RWPE2 (cell line): ENCODE measurements around the gene SCGN.

Experiments
- ATAC-seq: fragments of 200-7000 bp; cut with Tn5 transposase; 3 replicates; pipeline ENCODE4 v1.9.1; 2021; ENCODE audit warnings: low read depth
- DNase-seq: peaks from one replicate; pipeline ENCODE4 v3.0.0-alpha.2; 2020; ENCODE audit warnings: low spot score
- H3K27ac ChIP-seq: fragments of 450-650 bp; 2 replicates; pipeline ENCODE4 v1.5.1; 2017; ENCODE audit warnings: mild to moderate bottlenecking; ENCODE audit not compliant: poor library complexity, severe bottlenecking
- H3K27me3 ChIP-seq: fragments of 250-450 bp; sonication (Bioruptor Pico); 2 replicates; pipeline ENCODE4 v1.5.1; 2021; ENCODE audit warnings: mild to moderate bottlenecking, moderate library complexity; ENCODE audit not compliant: insufficient read depth, poor library complexity, severe bottlenecking
- H3K36me3 ChIP-seq: fragments of 250-450 bp; sonication (Bioruptor Pico); 2 replicates; pipeline ENCODE4 v1.5.1; 2020; ENCODE audit warnings: low read depth, mild to moderate bottlenecking, moderate library complexity
- H3K4me1 ChIP-seq: fragments of 250-450 bp; sonication (Bioruptor Pico); 2 replicates; pipeline ENCODE4 v1.5.1; 2021; ENCODE audit warnings: mild to moderate bottlenecking, moderate library complexity; ENCODE audit not compliant: insufficient read depth, poor library complexity, severe bottlenecking
- H3K4me3 ChIP-seq: fragments of 250-450 bp; sonication (Bioruptor Pico); 2 replicates; pipeline ENCODE4 v1.5.1; 2021; ENCODE audit warnings: mild to moderate bottlenecking, moderate library complexity; ENCODE audit not compliant: severe bottlenecking
- H3K9me3 ChIP-seq: fragments of 250-450 bp; sonication (Bioruptor Pico); 2 replicates; pipeline ENCODE4 v1.5.1; 2021; ENCODE audit warnings: mild to moderate bottlenecking, moderate library complexity; ENCODE audit not compliant: severe bottlenecking
- TF ChIP-seq, protein P1 (sequence below): fragments of 450-650 bp; IDR thresholded peaks from one replicate; pipeline ENCODE4 v1.5.1; 2017; ENCODE audit warnings: mild to moderate bottlenecking, moderate library complexity; ENCODE audit not compliant: poor library complexity, severe bottlenecking

Gene SCGN

DNA sequence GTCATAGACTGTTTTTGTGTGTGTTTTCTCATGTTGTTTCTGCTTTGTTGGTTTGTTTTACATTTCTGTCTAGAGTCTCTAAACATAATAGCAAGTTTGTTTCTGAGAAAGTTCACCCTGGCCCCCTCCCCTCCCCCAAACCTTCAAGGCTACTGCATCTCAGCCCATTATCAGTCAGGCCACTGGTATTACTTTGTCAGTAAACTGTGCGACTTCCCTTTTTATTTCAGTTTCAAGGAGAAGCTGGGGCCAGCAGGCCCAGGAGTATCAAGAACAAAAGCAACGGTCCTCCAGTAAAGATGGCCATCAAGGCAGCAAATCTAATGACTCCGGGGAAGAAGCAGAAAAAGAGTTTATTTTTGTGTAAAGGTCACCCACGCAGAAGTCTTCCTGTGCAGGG is 32.8 kb upstream of the SCGN start:
- no peak overlapping the region for H3K4me3 ChIP-seq
- H3K36me3 ChIP-seq: no peaks in the 10 kb centered on the region
- TF ChIP-seq, protein P1, sequence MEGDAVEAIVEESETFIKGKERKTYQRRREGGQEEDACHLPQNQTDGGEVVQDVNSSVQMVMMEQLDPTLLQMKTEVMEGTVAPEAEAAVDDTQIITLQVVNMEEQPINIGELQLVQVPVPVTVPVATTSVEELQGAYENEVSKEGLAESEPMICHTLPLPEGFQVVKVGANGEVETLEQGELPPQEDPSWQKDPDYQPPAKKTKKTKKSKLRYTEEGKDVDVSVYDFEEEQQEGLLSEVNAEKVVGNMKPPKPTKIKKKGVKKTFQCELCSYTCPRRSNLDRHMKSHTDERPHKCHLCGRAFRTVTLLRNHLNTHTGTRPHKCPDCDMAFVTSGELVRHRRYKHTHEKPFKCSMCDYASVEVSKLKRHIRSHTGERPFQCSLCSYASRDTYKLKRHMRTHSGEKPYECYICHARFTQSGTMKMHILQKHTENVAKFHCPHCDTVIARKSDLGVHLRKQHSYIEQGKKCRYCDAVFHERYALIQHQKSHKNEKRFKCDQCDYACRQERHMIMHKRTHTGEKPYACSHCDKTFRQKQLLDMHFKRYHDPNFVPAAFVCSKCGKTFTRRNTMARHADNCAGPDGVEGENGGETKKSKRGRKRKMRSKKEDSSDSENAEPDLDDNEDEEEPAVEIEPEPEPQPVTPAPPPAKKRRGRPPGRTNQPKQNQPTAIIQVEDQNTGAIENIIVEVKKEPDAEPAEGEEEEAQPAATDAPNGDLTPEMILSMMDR: no peak
- H3K27me3 ChIP-seq: no peaks in the 10 kb centered on the region
- no peak overlapping the region for H3K27ac ChIP-seq
- H3K4me1 ChIP-seq: no peaks in the 10 kb centered on the region
- ATAC-seq: no peak
- no peak for DNase-seq
- H3K9me3 ChIP-seq: no peaks in the 10 kb centered on the region

DNA sequence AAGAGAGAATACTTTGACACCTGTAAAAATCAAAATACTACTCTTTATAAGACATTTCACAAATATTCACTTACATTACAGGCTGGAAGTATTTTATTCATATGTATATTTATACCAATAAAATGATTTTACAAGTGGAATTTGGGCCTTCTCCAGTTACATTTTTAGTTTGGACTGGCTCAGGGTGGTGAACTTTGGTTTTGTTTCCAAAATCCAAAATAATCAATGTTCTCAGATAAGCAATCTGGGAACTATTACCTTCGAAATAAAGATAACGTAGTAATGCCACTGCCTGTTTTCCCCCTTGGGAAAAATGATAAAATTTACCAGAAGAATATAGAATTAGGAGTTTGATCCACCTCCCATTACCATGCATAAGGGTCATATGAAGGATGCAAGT is 31.6 kb upstream of the SCGN start:
- no peak overlapping the region for H3K27ac ChIP-seq
- H3K4me1 ChIP-seq: no peaks in the 10 kb centered on the region
- no peaks in the 10 kb centered on the region for H3K27me3 ChIP-seq
- no peak for ATAC-seq
- no peak for DNase-seq
- TF ChIP-seq, protein P1: no peak
- H3K9me3 ChIP-seq: no peaks in the 10 kb centered on the region
- no peaks in the 10 kb centered on the region for H3K36me3 ChIP-seq
- H3K4me3 ChIP-seq: no peak overlapping the region

DNA sequence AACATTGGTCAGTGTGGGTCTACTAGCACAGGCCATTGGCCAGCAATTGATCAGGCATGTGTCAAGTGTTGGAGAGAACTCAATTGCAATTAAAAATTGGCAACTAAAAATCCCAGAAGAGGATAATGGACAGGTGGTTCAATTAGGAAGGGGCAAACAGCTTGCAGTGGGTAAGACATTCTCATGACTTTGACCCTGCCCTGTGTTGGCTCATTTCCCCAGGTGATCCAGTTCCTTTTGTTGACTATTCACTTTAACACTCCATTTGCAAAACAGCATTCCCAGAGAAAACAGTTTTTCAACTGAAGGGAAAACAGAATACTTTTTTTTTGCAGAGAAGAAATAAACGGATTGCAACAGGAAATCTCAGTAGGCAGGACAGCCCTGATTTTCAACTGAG is 28.9 kb upstream of the SCGN start:
- Histone ChIP-seq H3K4me1 (no peaks in the 10 kb centered on the region), H3K36me3 (no peaks in the 10 kb centered on the region), H3K9me3 (no peaks in the 10 kb centered on the region), H3K4me3 (no peak overlapping the region), H3K27me3 (no peaks in the 10 kb centered on the region), H3K27ac (no peak overlapping the region)
- TF ChIP-seq, protein P1: no peak
- no peak for ATAC-seq
- no peak for DNase-seq

DNA sequence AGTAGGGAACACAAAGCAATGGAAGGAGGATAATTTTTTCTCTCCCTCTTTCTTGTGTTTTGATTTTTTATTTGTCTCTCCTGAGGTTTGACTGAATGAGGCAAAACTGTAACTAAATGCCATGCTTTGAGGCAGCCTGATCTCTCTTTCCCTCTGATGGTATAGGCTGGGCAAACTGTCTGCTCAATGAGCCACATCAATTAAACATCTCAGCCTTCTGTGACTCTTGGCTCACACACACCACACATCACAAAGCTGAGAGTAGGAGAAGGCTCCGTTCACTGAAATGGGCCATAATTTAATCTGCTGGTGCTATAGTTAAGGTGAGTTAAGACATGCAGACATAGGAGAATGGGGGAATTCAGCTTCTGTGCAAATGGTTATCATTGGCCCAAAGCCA is 28.1 kb upstream of the SCGN start:
- H3K4me1 ChIP-seq: no peaks in the 10 kb centered on the region
- DNase-seq: no peak
- no peak overlapping the region for H3K27ac ChIP-seq
- H3K9me3 ChIP-seq: no peaks in the 10 kb centered on the region
- ATAC-seq: no peak
- no peaks in the 10 kb centered on the region for H3K27me3 ChIP-seq
- TF ChIP-seq, protein P1: no peak
- H3K4me3 ChIP-seq: no peak overlapping the region
- no peaks in the 10 kb centered on the region for H3K36me3 ChIP-seq

DNA sequence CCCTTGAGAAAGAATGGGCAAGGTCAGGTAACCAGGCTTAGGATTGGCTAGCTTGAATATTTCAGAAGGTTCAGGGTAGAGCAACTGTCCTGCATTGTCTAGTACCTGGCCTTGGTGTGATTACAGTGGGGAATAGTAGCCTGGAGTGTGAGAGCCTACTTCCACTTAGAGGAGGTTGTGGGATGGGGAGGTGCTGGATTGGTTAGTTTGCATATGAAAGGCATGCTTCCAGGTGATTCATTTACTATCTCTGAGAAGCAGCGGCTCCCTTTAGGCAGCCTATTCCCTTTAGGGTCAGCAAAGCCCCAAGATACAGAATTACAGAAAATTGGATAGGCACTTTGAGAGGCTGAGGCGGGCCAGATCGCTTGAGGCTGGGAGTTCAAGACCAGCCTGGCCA is 25.0 kb upstream of the SCGN start:
- H3K4me3 ChIP-seq: no peak overlapping the region

More for the DNA sequence above, 25.0 kb upstream of the SCGN start:
- Histone ChIP-seq H3K9me3 (no peaks in the 10 kb centered on the region), H3K27ac (no peak overlapping the region), H3K36me3 (no peaks in the 10 kb centered on the region), H3K4me1 (no peaks in the 10 kb centered on the region), H3K27me3 (no peaks in the 10 kb centered on the region)
- DNase-seq (no peak), ATAC-seq (peak; percentile 57; the same call in 2 of the 3 replicates)
- TF ChIP-seq, protein P1: no peak
